ENCODE data around the gene ZNF181. TPM values are rescaled to one million over a fixed set of nuclear protein-coding genes. Genes with fewer than 3 reads are reported as not detected.

ZNF181 gene
- total RNA-seq, 1 experiment from 2014 or later: 17.2 TPM

GRCh38 chr19:34692549-34692948 lies 41.5 kb upstream of the ZNF181 start:
- TF ChIP-seq CTCF (conservative IDR thresholded peaks at IDR 0.05; ENCODE audit: low read depth, low read length) (no peak), EZH2 (IDR thresholded peaks at IDR 0.05; ENCODE audit: low read length, unreplicated experiment) (no peak), EZH2phosphoT487 (IDR thresholded peaks at IDR 0.05; ENCODE audit: borderline replicate concordance, low read length) (no peak)
- no peaks in the 10 kb centered on the region for H3K79me2 ChIP-seq (ENCODE audit: low read length)
- peak; percentile 38 for DNase-seq
- peak; percentile 24; the same call in 1 of the 2 replicates for ATAC-seq
- no TSS peak for BruUV-seq (replicated peaks)
- no peaks in the 10 kb centered on the region for H3K27me3 ChIP-seq (ENCODE audit: low read length)
- no peak overlapping the region for H3K4me3 ChIP-seq (ENCODE audit: low read length)
- no peaks in the 10 kb centered on the region for H3K36me3 ChIP-seq (ENCODE audit: low read depth, low read length)
- H3K9ac ChIP-seq (ENCODE audit: low read length): no peak overlapping the region
- no peaks in the 10 kb centered on the region for H3F3A ChIP-seq (ENCODE audit: low read length, unreplicated experiment)
- H3K9me3 ChIP-seq (ENCODE audit: low read length): no peaks in the 10 kb centered on the region
- no peak overlapping the region for H3K4me2 ChIP-seq (ENCODE audit: low read length)
- 0 out of 2 replicates have a peak, but pooled peaks cover 3% of the 10 kb centered on the region for H3K4me1 ChIP-seq (ENCODE audit: insufficient read depth, low read length)
- ChIA-PET POLR2A (ENCODE audit: unreplicated experiment) (no interaction called here), CTCF (no interaction called here)
- H3K27ac ChIP-seq (ENCODE audit: low read length): no peak overlapping the region
- no peaks in the 10 kb centered on the region for H3K9me2 ChIP-seq (replicated peaks; ENCODE audit: low read length)
- intact Hi-C loops (cut with micrococcal nuclease): no loop called here
- H2AFZ ChIP-seq (ENCODE audit: low read length): peak overlapping the region; percentile 34; the same call in 1 of the 2 replicates
- H4K20me1 ChIP-seq (ENCODE audit: low read length): no peaks in the 10 kb centered on the region

GRCh38 chr19:34707661-34708060 lies 26.4 kb upstream of the ZNF181 start:
- no peaks in the 10 kb centered on the region for H3K4me1 ChIP-seq (ENCODE audit: insufficient read depth, low read length)
- intact Hi-C loops (cut with micrococcal nuclease): no loop called here
- H3K9ac ChIP-seq (ENCODE audit: low read length): no peak overlapping the region
- no peaks in the 10 kb centered on the region for H3K36me3 ChIP-seq (ENCODE audit: low read depth, low read length)
- no peaks in the 10 kb centered on the region for H4K20me1 ChIP-seq (ENCODE audit: low read length)
- no peaks in the 10 kb centered on the region for H3F3A ChIP-seq (ENCODE audit: low read length, unreplicated experiment)
- no TSS peak for BruUV-seq (replicated peaks)
- H2AFZ ChIP-seq (ENCODE audit: low read length): no peak overlapping the region
- ATAC-seq: no peak
- no peaks in the 10 kb centered on the region for H3K9me3 ChIP-seq (ENCODE audit: low read length)
- no peak overlapping the region for H3K4me2 ChIP-seq (ENCODE audit: low read length)
- ChIA-PET CTCF (no interaction called here), POLR2A (ENCODE audit: unreplicated experiment) (no interaction called here)
- H3K27me3 ChIP-seq (ENCODE audit: low read length): no peaks in the 10 kb centered on the region
- no peak overlapping the region for H3K27ac ChIP-seq (ENCODE audit: low read length)
- no peak for TF ChIP-seq EZH2phosphoT487 (IDR thresholded peaks at IDR 0.05; ENCODE audit: borderline replicate concordance, low read length)
- no peak for TF ChIP-seq CTCF (conservative IDR thresholded peaks at IDR 0.05; ENCODE audit: low read depth, low read length)
- no peak for TF ChIP-seq EZH2 (IDR thresholded peaks at IDR 0.05; ENCODE audit: low read length, unreplicated experiment)
- H3K79me2 ChIP-seq (ENCODE audit: low read length): no peaks in the 10 kb centered on the region
- H3K9me2 ChIP-seq (replicated peaks; ENCODE audit: low read length): no peaks in the 10 kb centered on the region
- no peak for DNase-seq
- H3K4me3 ChIP-seq (ENCODE audit: low read length): no peak overlapping the region

GRCh38 chr19:34711890-34712289 lies 22.2 kb upstream of the ZNF181 start:
- no peak for ATAC-seq
- ChIA-PET POLR2A (ENCODE audit: unreplicated experiment) (no interaction called here), CTCF (no interaction called here)

More at GRCh38 chr19:34711890-34712289, 22.2 kb upstream of the ZNF181 start:
- Histone ChIP-seq H3K79me2 (ENCODE audit: low read length) (no peaks in the 10 kb centered on the region), H3K36me3 (ENCODE audit: low read depth, low read length) (no peaks in the 10 kb centered on the region), H3K9ac (ENCODE audit: low read length) (no peak overlapping the region), H3K27me3 (ENCODE audit: low read length) (no peaks in the 10 kb centered on the region), H3K9me2 (replicated peaks; ENCODE audit: low read length) (no peaks in the 10 kb centered on the region), H3F3A (ENCODE audit: low read length, unreplicated experiment) (no peaks in the 10 kb centered on the region), H3K4me2 (ENCODE audit: low read length) (no peak overlapping the region), H4K20me1 (ENCODE audit: low read length) (no peaks in the 10 kb centered on the region), H3K27ac (ENCODE audit: low read length) (no peak overlapping the region), H3K4me3 (ENCODE audit: low read length) (no peak overlapping the region), H3K4me1 (ENCODE audit: insufficient read depth, low read length) (no peaks in the 10 kb centered on the region), H3K9me3 (ENCODE audit: low read length) (peaks cover 9% of the 10 kb centered on the region; the same call in 1 of the 2 replicates), H2AFZ (ENCODE audit: low read length) (no peak overlapping the region)
- DNase-seq: no peak
- intact Hi-C loops (cut with micrococcal nuclease): no loop called here
- TF ChIP-seq EZH2 (IDR thresholded peaks at IDR 0.05; ENCODE audit: low read length, unreplicated experiment) (no peak), EZH2phosphoT487 (IDR thresholded peaks at IDR 0.05; ENCODE audit: borderline replicate concordance, low read length) (no peak), CTCF (conservative IDR thresholded peaks at IDR 0.05; ENCODE audit: low read depth, low read length) (no peak)
- BruUV-seq (replicated peaks): no TSS peak

Measured in PC-3 (cell line).